HL-60 (cell line): ENCODE results near the gene STXBP5.

ENCODE experiments used
- DNase-seq, 2 experiments: peaks; one replicate each; pipeline ENCODE4 v3.0.0-alpha.2; 2010 to 2020; ENCODE audit warnings: low read depth in 1 of 2, low spot score in 1 of 2
- H3K27ac ChIP-seq: fragments of 250-450 bp; sonication (Bioruptor Pico); replicated peaks from 2 replicates; pipeline ENCODE4 v1.5.1; 2020; ENCODE audit warnings: mild to moderate bottlenecking, moderate library complexity
- H3K27me3 ChIP-seq: fragments of 250-450 bp; sonication (Bioruptor Pico); 2 replicates; pipeline ENCODE4 v1.5.1; 2021; ENCODE audit warnings: mild to moderate bottlenecking, moderate library complexity; ENCODE audit not compliant: insufficient read depth, poor library complexity, severe bottlenecking
- H3K4me3 ChIP-seq: replicated peaks from 2 replicates; pipeline ENCODE4 v1.5.1; 2011; ENCODE audit warnings: mild to moderate bottlenecking, control low read depth, low read length; ENCODE audit not compliant: insufficient read depth
- GABPA ChIP-seq: IDR thresholded peaks from 2 replicates; pipeline ENCODE4 v1.6.1; 2012; ENCODE audit warnings: low read depth
- POLR2AphosphoS5 ChIP-seq: IDR thresholded peaks from 2 replicates; pipeline ENCODE4 v1.6.1; 2012; ENCODE audit warnings: low read depth
- SPI1 ChIP-seq: IDR thresholded peaks from 2 replicates; pipeline ENCODE4 v1.6.1; 2012; ENCODE audit warnings: low read depth, mild to moderate bottlenecking, borderline replicate concordance
- TF ChIP-seq, protein P1 (sequence below): IDR thresholded peaks from 2 replicates; pipeline ENCODE4 v1.6.1; 2012; ENCODE audit warnings: low read depth; ENCODE audit not compliant: insufficient replicate concordance
- TF ChIP-seq, protein P2 (sequence below): IDR thresholded peaks from one replicate; pipeline ENCODE4 v1.5.1; 2011; ENCODE audit warnings: low read length, control low read depth, inconsistent platforms; ENCODE audit not compliant: insufficient read depth

Gene STXBP5

DNA sequence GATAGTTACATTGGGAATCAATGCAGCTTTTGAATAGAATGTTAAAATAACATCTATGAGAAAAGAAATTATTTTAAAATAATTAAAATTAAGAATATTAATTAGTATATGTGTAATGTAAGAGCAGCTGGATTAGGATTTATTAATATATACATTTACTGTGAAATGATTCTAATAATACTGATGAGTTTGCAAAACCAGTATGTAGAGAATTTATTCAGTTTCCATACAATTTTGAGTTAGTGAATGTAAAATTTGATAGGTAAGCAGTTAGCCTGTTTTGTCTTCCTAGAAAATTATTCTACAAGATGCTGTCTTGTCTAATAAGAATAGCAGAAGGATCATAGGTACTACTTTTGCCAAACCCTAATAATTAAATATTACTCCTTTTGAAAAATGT, 70.6 kb downstream of the STXBP5 start:
- no peak for DNase-seq

DNA sequence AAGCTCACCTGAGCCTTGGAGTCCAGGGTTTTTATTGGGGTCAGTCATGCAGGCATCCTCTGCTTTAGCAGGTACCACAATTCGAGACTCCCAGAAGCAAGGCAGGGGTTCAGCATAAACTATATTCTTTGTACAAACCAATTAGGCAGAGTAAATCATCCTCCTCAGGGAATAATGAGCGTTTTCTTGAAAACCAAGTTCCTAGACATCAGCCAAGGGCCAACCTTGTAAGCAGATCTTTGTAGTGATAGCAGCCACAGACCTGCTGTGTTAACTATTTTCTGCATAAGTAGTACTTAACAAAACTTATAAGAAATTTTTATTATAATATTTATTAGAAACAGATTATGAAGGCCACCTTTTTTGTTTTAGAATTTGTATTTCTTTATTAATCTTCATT, 74.7 kb downstream of the STXBP5 start:
- TF ChIP-seq POLR2AphosphoS5 (no peak), SPI1 (no peak), GABPA (no peak)
- TF ChIP-seq, protein P1, sequence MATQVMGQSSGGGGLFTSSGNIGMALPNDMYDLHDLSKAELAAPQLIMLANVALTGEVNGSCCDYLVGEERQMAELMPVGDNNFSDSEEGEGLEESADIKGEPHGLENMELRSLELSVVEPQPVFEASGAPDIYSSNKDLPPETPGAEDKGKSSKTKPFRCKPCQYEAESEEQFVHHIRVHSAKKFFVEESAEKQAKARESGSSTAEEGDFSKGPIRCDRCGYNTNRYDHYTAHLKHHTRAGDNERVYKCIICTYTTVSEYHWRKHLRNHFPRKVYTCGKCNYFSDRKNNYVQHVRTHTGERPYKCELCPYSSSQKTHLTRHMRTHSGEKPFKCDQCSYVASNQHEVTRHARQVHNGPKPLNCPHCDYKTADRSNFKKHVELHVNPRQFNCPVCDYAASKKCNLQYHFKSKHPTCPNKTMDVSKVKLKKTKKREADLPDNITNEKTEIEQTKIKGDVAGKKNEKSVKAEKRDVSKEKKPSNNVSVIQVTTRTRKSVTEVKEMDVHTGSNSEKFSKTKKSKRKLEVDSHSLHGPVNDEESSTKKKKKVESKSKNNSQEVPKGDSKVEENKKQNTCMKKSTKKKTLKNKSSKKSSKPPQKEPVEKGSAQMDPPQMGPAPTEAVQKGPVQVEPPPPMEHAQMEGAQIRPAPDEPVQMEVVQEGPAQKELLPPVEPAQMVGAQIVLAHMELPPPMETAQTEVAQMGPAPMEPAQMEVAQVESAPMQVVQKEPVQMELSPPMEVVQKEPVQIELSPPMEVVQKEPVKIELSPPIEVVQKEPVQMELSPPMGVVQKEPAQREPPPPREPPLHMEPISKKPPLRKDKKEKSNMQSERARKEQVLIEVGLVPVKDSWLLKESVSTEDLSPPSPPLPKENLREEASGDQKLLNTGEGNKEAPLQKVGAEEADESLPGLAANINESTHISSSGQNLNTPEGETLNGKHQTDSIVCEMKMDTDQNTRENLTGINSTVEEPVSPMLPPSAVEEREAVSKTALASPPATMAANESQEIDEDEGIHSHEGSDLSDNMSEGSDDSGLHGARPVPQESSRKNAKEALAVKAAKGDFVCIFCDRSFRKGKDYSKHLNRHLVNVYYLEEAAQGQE = no peak
- TF ChIP-seq, protein P2, sequence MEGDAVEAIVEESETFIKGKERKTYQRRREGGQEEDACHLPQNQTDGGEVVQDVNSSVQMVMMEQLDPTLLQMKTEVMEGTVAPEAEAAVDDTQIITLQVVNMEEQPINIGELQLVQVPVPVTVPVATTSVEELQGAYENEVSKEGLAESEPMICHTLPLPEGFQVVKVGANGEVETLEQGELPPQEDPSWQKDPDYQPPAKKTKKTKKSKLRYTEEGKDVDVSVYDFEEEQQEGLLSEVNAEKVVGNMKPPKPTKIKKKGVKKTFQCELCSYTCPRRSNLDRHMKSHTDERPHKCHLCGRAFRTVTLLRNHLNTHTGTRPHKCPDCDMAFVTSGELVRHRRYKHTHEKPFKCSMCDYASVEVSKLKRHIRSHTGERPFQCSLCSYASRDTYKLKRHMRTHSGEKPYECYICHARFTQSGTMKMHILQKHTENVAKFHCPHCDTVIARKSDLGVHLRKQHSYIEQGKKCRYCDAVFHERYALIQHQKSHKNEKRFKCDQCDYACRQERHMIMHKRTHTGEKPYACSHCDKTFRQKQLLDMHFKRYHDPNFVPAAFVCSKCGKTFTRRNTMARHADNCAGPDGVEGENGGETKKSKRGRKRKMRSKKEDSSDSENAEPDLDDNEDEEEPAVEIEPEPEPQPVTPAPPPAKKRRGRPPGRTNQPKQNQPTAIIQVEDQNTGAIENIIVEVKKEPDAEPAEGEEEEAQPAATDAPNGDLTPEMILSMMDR = no peak
- Histone ChIP-seq H3K27me3 (no peaks in the 10 kb centered on the region), H3K27ac (no peak overlapping the region), H3K4me3 (no peak overlapping the region)
- no peak for DNase-seq

More for the DNA sequence above, 70.6 kb downstream of the STXBP5 start:
- Histone ChIP-seq H3K27ac (no peak overlapping the region), H3K27me3 (no peaks in the 10 kb centered on the region), H3K4me3 (no peak overlapping the region)
- TF ChIP-seq, protein P1 = no peak
- no peak for TF ChIP-seq POLR2AphosphoS5

DNA sequence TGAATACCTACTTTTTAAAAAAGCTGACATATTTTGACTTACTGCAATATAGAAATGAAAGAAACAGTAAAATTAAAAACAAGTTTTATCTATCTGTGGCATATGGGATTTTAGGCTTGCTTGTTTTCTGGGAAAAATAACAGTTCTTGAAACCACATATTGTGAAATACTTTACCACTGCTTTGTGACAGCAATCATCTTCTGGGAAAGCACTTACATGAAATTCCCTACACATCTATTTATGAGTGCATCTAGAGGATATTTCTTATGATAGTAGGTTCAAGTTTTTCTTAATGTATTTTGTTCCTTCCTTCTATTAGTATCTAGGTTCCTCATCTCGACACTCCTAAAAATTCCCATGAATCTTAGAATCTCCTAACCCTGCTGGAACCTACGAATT, 75.2 kb downstream of the STXBP5 start:
- Histone ChIP-seq H3K27ac (no peak overlapping the region), H3K4me3 (no peak overlapping the region), H3K27me3 (no peaks in the 10 kb centered on the region)
- TF ChIP-seq POLR2AphosphoS5 = no peak
- TF ChIP-seq, protein P1 = no peak
- TF ChIP-seq, protein P2 = no peak
- TF ChIP-seq SPI1 = no peak
- TF ChIP-seq GABPA = no peak
- no peak for DNase-seq
